CD14-positive monocyte (primary cell): ENCODE results near the gene ULK4. TPM values are rescaled to one million over a fixed set of nuclear protein-coding genes. Genes with fewer than 3 reads are reported as not detected.

Source experiments
- DNase-seq, 3 donors: peaks; one replicate each; pipeline ENCODE4 v3.0.0-alpha.2; 2011 to 2022
- H2AFZ ChIP-seq: 2 replicates; pipeline ENCODE4 v1.6.0; 2012; ENCODE audit warnings: mild to moderate bottlenecking, low read depth, low read length, inconsistent platforms; ENCODE audit not compliant: insufficient read depth, poor library complexity, severe bottlenecking
- H3K27ac ChIP-seq, 2 donors: 1 replicate in 1 of 2; 2 replicates in 1 of 2; pipeline ENCODE4 v1.5.1; 2012 to 2013; ENCODE audit warnings: low read length in 2 of 2, control low read depth in 1 of 2, inconsistent platforms in 1 of 2, low read depth in 1 of 2, mild to moderate bottlenecking in 1 of 2
- H3K27me3 ChIP-seq, 2 donors: one replicate each; pipeline versions ENCODE4 v1.6.0 to v1.6.1; 2011 to 2013; ENCODE audit warnings: low read length in 2 of 2; ENCODE audit not compliant: control insufficient read depth in 2 of 2, insufficient read depth in 2 of 2
- H3K36me3 ChIP-seq, 2 donors: replicated peaks in 1 of 2; 1 replicate in 1 of 2; 2 replicates in 1 of 2; pipeline versions ENCODE4 v1.5.1 to v1.6.1; 2012 to 2013; ENCODE audit warnings: low read length in 2 of 2, control low read depth in 1 of 2, inconsistent platforms in 1 of 2, mild to moderate bottlenecking in 1 of 2; ENCODE audit not compliant: insufficient read depth in 2 of 2, control insufficient read depth in 1 of 2
- H3K4me1 ChIP-seq, 2 donors: 1 replicate in 1 of 2; 2 replicates in 1 of 2; pipeline versions ENCODE4 v1.5.1 to v1.6.1; 2012 to 2013; ENCODE audit warnings: low read length in 2 of 2, control low read depth in 1 of 2, inconsistent platforms in 1 of 2, mild to moderate bottlenecking in 1 of 2, moderate library complexity in 1 of 2; ENCODE audit not compliant: insufficient read depth in 2 of 2, control insufficient read depth in 1 of 2
- H3K4me2 ChIP-seq: replicated peaks from 2 replicates; pipeline ENCODE3; 2012; ENCODE audit warnings: low read length, moderate library complexity, mild to moderate bottlenecking; ENCODE audit not compliant: poor library complexity, severe bottlenecking; ENCODE audit errors: extremely low read depth
- H3K4me3 ChIP-seq, 3 experiments: fragments of 200-600 bp in 1 of 3; sonication (generic) in 1 of 3; replicated peaks in 1 of 3; 1 replicate in 2 of 3; 2 replicates in 1 of 3; pipeline ENCODE4 v1.5.1; 2011 to 2013; ENCODE audit warnings: low read length in 3 of 3, mild to moderate bottlenecking in 3 of 3, control low read depth in 2 of 3, low read depth in 2 of 3, inconsistent platforms in 1 of 3, moderate library complexity in 1 of 3
- H3K79me2 ChIP-seq: 2 replicates; pipeline ENCODE4 v1.6.0; 2012; ENCODE audit warnings: mild to moderate bottlenecking, control low read depth, inconsistent platforms, low read length, moderate library complexity; ENCODE audit not compliant: insufficient read depth
- H3K9ac ChIP-seq: 2 replicates; pipeline ENCODE4 v1.6.0; 2017; ENCODE audit warnings: low read length, mild to moderate bottlenecking; ENCODE audit not compliant: insufficient read depth, poor library complexity, severe bottlenecking
- H3K9me3 ChIP-seq, 2 donors: replicated peaks in 1 of 2; 1 replicate in 1 of 2; 2 replicates in 1 of 2; pipeline versions ENCODE4 v1.5.1 to v1.6.1; 2012 to 2013; ENCODE audit warnings: low read length in 2 of 2, control low read depth in 1 of 2; ENCODE audit not compliant: control insufficient read depth in 1 of 2, insufficient read depth in 1 of 2
- H4K20me1 ChIP-seq: 2 replicates; pipeline ENCODE4 v1.6.0; 2012; ENCODE audit warnings: mild to moderate bottlenecking, low read length, control low read depth, moderate library complexity; ENCODE audit not compliant: insufficient read depth
- H3K27ac Mint-ChIP-seq, 7 donors: one replicate each; pipeline ENCODE4 v1.8.0; 2020; ENCODE audit warnings: mild to moderate bottlenecking in 7 of 7, mixed read lengths in 7 of 7, moderate library complexity in 6 of 7, inconsistent platforms in 2 of 7
- H3K27me3 Mint-ChIP-seq, 3 donors: one replicate each; pipeline ENCODE4 v1.8.0; 2021 to 2022; ENCODE audit warnings: low read depth in 3 of 3, mild to moderate bottlenecking in 3 of 3, mixed read lengths in 3 of 3, moderate library complexity in 3 of 3, inconsistent platforms in 1 of 3
- H3K36me3 Mint-ChIP-seq, 2 donors: one replicate each; pipeline ENCODE4 v1.8.0; 2020; ENCODE audit warnings: mixed read lengths in 2 of 2, inconsistent platforms in 1 of 2, mild to moderate bottlenecking in 1 of 2
- H3K4me1 Mint-ChIP-seq: one replicate; pipeline ENCODE4 v1.8.0; 2020; ENCODE audit warnings: mild to moderate bottlenecking, mixed read lengths
- H3K4me3 Mint-ChIP-seq, 2 donors: one replicate each; pipeline ENCODE4 v1.8.0; 2020; ENCODE audit warnings: mild to moderate bottlenecking in 2 of 2, mixed read lengths in 2 of 2, moderate library complexity in 1 of 2
- H3K9me3 Mint-ChIP-seq, 7 donors: one replicate each; pipeline ENCODE4 v1.8.0; 2020 to 2022; ENCODE audit warnings: mixed read lengths in 7 of 7, mild to moderate bottlenecking in 6 of 7, moderate library complexity in 6 of 7, inconsistent platforms in 2 of 7
- WGBS: methylation state at CpG from one replicate; pipeline ENCODE4 v1.1.5; 2013; ENCODE audit warnings: missing lambda C conversion rate; ENCODE audit not compliant: insufficient coverage; 5-methylcytosine and 5-hydroxymethylcytosine counted together
- intact Hi-C, 2 donors: fragments of 100-400 bp; cut with micrococcal nuclease; formaldehyde crosslinking; loops; one replicate each; pipeline versions ENCODE4 v1.15.0 to v1.15.1; 2023
- polyA plus RNA-seq, 3 donors: library from polyadenylated mRNA; depleted of rRNA in 1 of 3; unstranded in 2 of 3; stranded (reverse) in 1 of 3; fragments of 300-500 nt in 2 of 3; fragments of >200 nt in 1 of 3; fragmentation: Illumina TruSeq in 2 of 3; gene quantifications; 1 replicate in 2 of 3; 2 replicates in 1 of 3; pipeline ENCODE4 v1.2.3, GENCODE V29; 2012 to 2021
- TF ChIP-seq, protein P1 (sequence below): fragments of 200-600 bp; IDR thresholded peaks from one replicate; pipeline ENCODE4 v1.8.0; 2022; ENCODE audit warnings: antibody characterized with exemption, mild to moderate bottlenecking

Gene ULK4
- polyA plus RNA-seq, 3 donors: 6.7 to 14.0 (median 11.8) TPM

DNA sequence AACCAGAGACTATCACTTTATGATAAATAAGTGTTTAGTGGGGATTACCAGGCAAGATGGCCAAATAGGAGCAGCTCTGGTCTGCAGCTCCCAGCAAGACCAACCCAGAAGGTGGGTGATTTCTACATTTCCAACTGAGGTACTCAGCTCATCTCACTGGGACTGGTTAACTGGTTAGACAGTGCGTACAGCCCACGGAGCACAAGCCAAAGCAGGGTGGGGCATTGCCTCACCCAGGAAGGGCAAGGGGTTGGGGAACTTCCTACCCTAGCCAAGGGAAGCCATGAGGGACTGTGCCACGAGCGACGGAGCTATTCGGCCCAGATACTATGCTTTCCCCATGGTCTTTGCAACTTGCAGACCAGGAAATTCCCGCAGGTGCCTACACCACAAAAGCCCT, 591.6 kb downstream of the ULK4 start:
- no peak overlapping the region for H3K27ac ChIP-seq
- no peaks in the 10 kb centered on the region for H3K4me1 ChIP-seq
- H3K9me3 Mint-ChIP-seq: peaks cover 3 to 14% (median 9%) of the 10 kb centered on the region in 7 donors
- no peaks in the 10 kb centered on the region for H3K9me3 ChIP-seq
- H3K36me3 Mint-ChIP-seq: no peaks in the 10 kb centered on the region
- no peak for DNase-seq
- no peaks in the 10 kb centered on the region for H3K27me3 ChIP-seq
- intact Hi-C loops: no loop called here
- no peak overlapping the region for H3K4me3 Mint-ChIP-seq
- no peaks in the 10 kb centered on the region for H3K4me1 Mint-ChIP-seq
- no peak overlapping the region for H2AFZ ChIP-seq
- H4K20me1 ChIP-seq: no peaks in the 10 kb centered on the region
- no peak overlapping the region for H3K4me2 ChIP-seq
- 90% methylated on average over 7 of the region's 7 CpGs for WGBS
- H3K9ac ChIP-seq: no peak overlapping the region
- H3K27me3 Mint-ChIP-seq: no peaks in the 10 kb centered on the region
- H3K79me2 ChIP-seq: no peaks in the 10 kb centered on the region
- no peaks in the 10 kb centered on the region for H3K36me3 ChIP-seq
- no peak overlapping the region for H3K27ac Mint-ChIP-seq
- TF ChIP-seq, protein P1, sequence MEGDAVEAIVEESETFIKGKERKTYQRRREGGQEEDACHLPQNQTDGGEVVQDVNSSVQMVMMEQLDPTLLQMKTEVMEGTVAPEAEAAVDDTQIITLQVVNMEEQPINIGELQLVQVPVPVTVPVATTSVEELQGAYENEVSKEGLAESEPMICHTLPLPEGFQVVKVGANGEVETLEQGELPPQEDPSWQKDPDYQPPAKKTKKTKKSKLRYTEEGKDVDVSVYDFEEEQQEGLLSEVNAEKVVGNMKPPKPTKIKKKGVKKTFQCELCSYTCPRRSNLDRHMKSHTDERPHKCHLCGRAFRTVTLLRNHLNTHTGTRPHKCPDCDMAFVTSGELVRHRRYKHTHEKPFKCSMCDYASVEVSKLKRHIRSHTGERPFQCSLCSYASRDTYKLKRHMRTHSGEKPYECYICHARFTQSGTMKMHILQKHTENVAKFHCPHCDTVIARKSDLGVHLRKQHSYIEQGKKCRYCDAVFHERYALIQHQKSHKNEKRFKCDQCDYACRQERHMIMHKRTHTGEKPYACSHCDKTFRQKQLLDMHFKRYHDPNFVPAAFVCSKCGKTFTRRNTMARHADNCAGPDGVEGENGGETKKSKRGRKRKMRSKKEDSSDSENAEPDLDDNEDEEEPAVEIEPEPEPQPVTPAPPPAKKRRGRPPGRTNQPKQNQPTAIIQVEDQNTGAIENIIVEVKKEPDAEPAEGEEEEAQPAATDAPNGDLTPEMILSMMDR: no peak
- H3K4me3 ChIP-seq: no peak overlapping the region

DNA sequence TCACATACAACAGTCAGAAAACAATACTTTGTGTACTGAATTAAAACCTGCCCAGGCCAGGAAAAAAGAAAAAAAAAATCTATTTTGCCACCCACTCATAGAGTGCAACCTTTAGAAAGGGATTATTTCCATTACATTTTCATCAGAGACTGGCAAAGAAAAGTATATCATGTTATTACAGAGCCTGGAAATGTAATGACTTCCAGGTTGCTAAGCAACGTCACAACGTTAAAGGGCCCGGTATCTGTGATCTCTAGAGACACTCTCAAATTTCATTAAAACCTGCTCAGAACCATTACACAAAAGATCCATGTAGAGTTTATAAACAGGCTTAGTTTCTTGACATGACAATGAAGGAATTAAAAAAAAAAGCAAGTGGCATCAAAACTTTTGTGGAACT, 592.1 kb downstream of the ULK4 start:
- H3K9me3 Mint-ChIP-seq: peaks cover 2 to 12% (median 9%) of the 10 kb centered on the region in 7 donors
- TF ChIP-seq, protein P1: no peak
- Histone ChIP-seq H3K36me3 (no peaks in the 10 kb centered on the region), H3K4me3 (no peak overlapping the region), H3K27ac (no peak overlapping the region), H3K4me2 (no peak overlapping the region), H3K27me3 (no peaks in the 10 kb centered on the region), H3K4me1 (no peaks in the 10 kb centered on the region), H2AFZ (no peak overlapping the region), H3K9ac (no peak overlapping the region), H3K9me3 (no peaks in the 10 kb centered on the region), H4K20me1 (no peaks in the 10 kb centered on the region), H3K79me2 (no peaks in the 10 kb centered on the region)
- no peaks in the 10 kb centered on the region for H3K36me3 Mint-ChIP-seq
- no peak for DNase-seq
- no peaks in the 10 kb centered on the region for H3K27me3 Mint-ChIP-seq
- H3K4me1 Mint-ChIP-seq: no peaks in the 10 kb centered on the region
- no peak overlapping the region for H3K4me3 Mint-ChIP-seq
- intact Hi-C loops: no loop called here
- no peak overlapping the region for H3K27ac Mint-ChIP-seq
- no CpG with 5 or more reads among the region's 3 CpGs for WGBS
